ENCODE results near the gene RPTOR. TPM values are rescaled to one million over a fixed set of nuclear protein-coding genes. Genes with fewer than 3 reads are reported as not detected.

The RPTOR gene
- total and polyA plus RNA-seq, 10 of the 15 experiments (the other 5 are each of a cell fraction or from before 2014, with no cell fraction given) = 0.18 to 32.1 (median 7.8) TPM

DNA sequence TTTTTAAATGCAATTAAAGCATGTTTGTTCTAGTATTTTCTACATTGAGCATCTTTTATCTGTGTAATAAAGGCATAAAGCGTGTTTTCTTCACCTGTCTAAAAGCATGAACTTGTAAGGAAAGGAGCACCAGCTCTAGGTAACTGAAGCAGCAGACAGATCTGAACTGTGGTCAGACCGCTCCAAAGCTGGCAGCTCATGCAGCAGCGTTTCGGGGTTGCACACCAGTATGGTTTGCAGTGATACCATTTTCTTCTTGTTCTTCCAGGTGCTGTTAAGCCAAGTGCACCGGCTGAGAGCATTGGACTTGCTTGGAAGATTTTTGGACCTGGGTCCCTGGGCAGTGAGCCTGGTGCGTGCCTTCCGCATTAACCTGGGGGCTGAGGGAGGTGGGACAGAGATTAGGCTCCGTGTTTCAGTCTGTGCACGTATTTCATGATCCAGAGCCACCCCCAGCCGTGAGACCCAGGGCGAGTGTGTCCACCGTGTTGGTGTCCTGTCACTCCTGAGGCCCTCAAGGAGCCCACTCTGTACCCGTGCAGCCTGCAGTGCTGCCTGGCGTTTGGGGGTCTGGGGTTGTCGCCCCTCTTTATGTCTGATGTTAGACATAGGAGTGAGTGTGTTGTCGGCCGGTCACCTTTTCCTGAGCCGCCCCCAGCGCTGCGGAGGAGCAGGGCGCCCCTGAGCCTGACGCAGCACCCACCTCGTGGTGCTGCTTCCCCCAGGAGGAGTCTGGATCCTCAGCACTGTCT is 310.7 kb downstream of the RPTOR start (continued):
- TF ChIP-seq, protein P1, sequence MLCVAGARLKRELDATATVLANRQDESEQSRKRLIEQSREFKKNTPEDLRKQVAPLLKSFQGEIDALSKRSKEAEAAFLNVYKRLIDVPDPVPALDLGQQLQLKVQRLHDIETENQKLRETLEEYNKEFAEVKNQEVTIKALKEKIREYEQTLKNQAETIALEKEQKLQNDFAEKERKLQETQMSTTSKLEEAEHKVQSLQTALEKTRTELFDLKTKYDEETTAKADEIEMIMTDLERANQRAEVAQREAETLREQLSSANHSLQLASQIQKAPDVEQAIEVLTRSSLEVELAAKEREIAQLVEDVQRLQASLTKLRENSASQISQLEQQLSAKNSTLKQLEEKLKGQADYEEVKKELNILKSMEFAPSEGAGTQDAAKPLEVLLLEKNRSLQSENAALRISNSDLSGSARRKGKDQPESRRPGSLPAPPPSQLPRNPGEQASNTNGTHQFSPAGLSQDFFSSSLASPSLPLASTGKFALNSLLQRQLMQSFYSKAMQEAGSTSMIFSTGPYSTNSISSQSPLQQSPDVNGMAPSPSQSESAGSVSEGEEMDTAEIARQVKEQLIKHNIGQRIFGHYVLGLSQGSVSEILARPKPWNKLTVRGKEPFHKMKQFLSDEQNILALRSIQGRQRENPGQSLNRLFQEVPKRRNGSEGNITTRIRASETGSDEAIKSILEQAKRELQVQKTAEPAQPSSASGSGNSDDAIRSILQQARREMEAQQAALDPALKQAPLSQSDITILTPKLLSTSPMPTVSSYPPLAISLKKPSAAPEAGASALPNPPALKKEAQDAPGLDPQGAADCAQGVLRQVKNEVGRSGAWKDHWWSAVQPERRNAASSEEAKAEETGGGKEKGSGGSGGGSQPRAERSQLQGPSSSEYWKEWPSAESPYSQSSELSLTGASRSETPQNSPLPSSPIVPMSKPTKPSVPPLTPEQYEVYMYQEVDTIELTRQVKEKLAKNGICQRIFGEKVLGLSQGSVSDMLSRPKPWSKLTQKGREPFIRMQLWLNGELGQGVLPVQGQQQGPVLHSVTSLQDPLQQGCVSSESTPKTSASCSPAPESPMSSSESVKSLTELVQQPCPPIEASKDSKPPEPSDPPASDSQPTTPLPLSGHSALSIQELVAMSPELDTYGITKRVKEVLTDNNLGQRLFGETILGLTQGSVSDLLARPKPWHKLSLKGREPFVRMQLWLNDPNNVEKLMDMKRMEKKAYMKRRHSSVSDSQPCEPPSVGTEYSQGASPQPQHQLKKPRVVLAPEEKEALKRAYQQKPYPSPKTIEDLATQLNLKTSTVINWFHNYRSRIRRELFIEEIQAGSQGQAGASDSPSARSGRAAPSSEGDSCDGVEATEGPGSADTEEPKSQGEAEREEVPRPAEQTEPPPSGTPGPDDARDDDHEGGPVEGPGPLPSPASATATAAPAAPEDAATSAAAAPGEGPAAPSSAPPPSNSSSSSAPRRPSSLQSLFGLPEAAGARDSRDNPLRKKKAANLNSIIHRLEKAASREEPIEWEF (IDR thresholded peaks at IDR 0.05; ENCODE audit: insufficient replicate concordance, low read depth, low read length) = no peak
- TF ChIP-seq IKZF1 (conservative IDR thresholded peaks at IDR 0.05) (no peak), ATF3 (IDR thresholded peaks at IDR 0.05; ENCODE audit: borderline replicate concordance, extremely low read depth, low read depth, low read length) (no peak), SKIL (IDR thresholded peaks at IDR 0.05; ENCODE audit: low read depth, poor library complexity, severe bottlenecking) (no peak), PML (IDR thresholded peaks at IDR 0.05; ENCODE audit: low read length) (no peak), SUZ12 (IDR thresholded peaks at IDR 0.05; ENCODE audit: unreplicated experiment) (no peak), SMAD1 (IDR thresholded peaks at IDR 0.05; ENCODE audit: low read depth, partially characterized antibody) (no peak)
